H9 (cell line): ENCODE measurements around the gene PPAN. TPM values are rescaled to one million over a fixed set of nuclear protein-coding genes. Genes with fewer than 3 reads are reported as not detected.

Experiments
- DNase-seq: peaks from one replicate; pipeline ENCODE4 v3.0.0-alpha.2; 2017
- H2AFZ ChIP-seq: one replicate; pipeline ENCODE4 v1.6.1; 2013; ENCODE audit warnings: mild to moderate bottlenecking, low read length, control low read depth, moderate library complexity
- H2AK5ac ChIP-seq: 2 replicates; pipeline ENCODE4 v1.6.1; 2013; ENCODE audit warnings: low read length, control low read depth, mixed read lengths; ENCODE audit not compliant: insufficient read length
- H2BK120ac ChIP-seq: one replicate; pipeline ENCODE4 v1.6.1; 2013; ENCODE audit warnings: low read depth, mild to moderate bottlenecking, low read length, control low read depth, inconsistent platforms; ENCODE audit not compliant: poor library complexity, severe bottlenecking
- H2BK12ac ChIP-seq: 2 replicates; pipeline ENCODE4 v1.6.1; 2013; ENCODE audit warnings: low read length, control low read depth, mixed read lengths, low read depth; ENCODE audit not compliant: insufficient read length
- H2BK15ac ChIP-seq: 2 replicates; pipeline ENCODE4 v1.6.1; 2013; ENCODE audit warnings: low read depth, low read length, control low read depth
- H2BK20ac ChIP-seq: one replicate; pipeline ENCODE4 v1.6.1; 2013; ENCODE audit warnings: low read depth, mild to moderate bottlenecking, low read length, control low read depth, inconsistent platforms; ENCODE audit not compliant: poor library complexity, severe bottlenecking
- H2BK5ac ChIP-seq: 2 replicates; pipeline ENCODE4 v1.6.1; 2013; ENCODE audit warnings: low read length, control low read depth, mixed read lengths; ENCODE audit not compliant: insufficient read length
- H3K14ac ChIP-seq: 2 replicates; pipeline ENCODE4 v1.6.1; 2013; ENCODE audit warnings: low read length, control low read depth; ENCODE audit not compliant: insufficient read depth
- H3K18ac ChIP-seq: 2 replicates; pipeline ENCODE4 v1.6.1; 2013; ENCODE audit warnings: low read depth, mild to moderate bottlenecking, mixed read lengths, low read length, control low read depth; ENCODE audit not compliant: insufficient read length
- H3K23ac ChIP-seq: 2 replicates; pipeline ENCODE4 v1.6.1; 2013; ENCODE audit warnings: low read length, control low read depth, mixed read lengths, low read depth; ENCODE audit not compliant: insufficient read length
- H3K23me2 ChIP-seq: 2 replicates; pipeline ENCODE4 v1.6.1; 2013; ENCODE audit warnings: low read depth, mild to moderate bottlenecking, mixed read lengths, low read length, control low read depth; ENCODE audit not compliant: insufficient read length, poor library complexity, severe bottlenecking
- H3K27ac ChIP-seq: 2 replicates; pipeline ENCODE4 v1.5.1; 2013; ENCODE audit warnings: low read length, control low read depth, mixed read lengths, low read depth; ENCODE audit not compliant: insufficient read length
- H3K27me3 ChIP-seq: 2 replicates; pipeline ENCODE4 v1.6.1; 2013; ENCODE audit warnings: low read length, control low read depth, inconsistent platforms; ENCODE audit not compliant: insufficient read depth
- H3K4ac ChIP-seq: 2 replicates; pipeline ENCODE4 v1.6.1; 2013; ENCODE audit warnings: low read depth, mild to moderate bottlenecking, control low read depth, inconsistent platforms, low read length, moderate library complexity
- H3K4me1 ChIP-seq: 2 replicates; pipeline ENCODE4 v1.6.1; 2013; ENCODE audit warnings: low read length, control low read depth, inconsistent platforms; ENCODE audit not compliant: insufficient read depth
- H3K4me2 ChIP-seq: 2 replicates; pipeline ENCODE4 v1.6.1; 2013; ENCODE audit warnings: low read length, control low read depth, mixed read lengths; ENCODE audit not compliant: insufficient read length, insufficient read depth
- H3K56ac ChIP-seq: 2 replicates; pipeline ENCODE4 v1.6.1; 2013; ENCODE audit warnings: low read depth, mild to moderate bottlenecking, mixed read lengths, low read length, control low read depth; ENCODE audit not compliant: insufficient read length
- H3K79me1 ChIP-seq: 2 replicates; pipeline ENCODE4 v1.6.1; 2013; ENCODE audit warnings: low read depth, mild to moderate bottlenecking, moderate library complexity, low read length, control low read depth, inconsistent platforms; ENCODE audit not compliant: insufficient read depth, poor library complexity, severe bottlenecking
- H3K79me2 ChIP-seq: 2 replicates; pipeline ENCODE4 v1.6.1; 2013; ENCODE audit warnings: low read length, control low read depth, inconsistent platforms; ENCODE audit not compliant: insufficient read depth
- H3K9ac ChIP-seq: 2 replicates; pipeline ENCODE4 v1.6.1; 2013; ENCODE audit warnings: low read length, control low read depth, mixed read lengths; ENCODE audit not compliant: insufficient read length; ENCODE audit errors: extremely low read depth
- H3K9me3 ChIP-seq: one replicate; pipeline ENCODE4 v1.6.1; 2013; ENCODE audit warnings: low read depth, low read length, inconsistent platforms; ENCODE audit not compliant: control insufficient read depth
- H3T11ph ChIP-seq: one replicate; pipeline ENCODE4 v1.6.1; 2013; ENCODE audit warnings: mild to moderate bottlenecking, low read length, control low read depth, inconsistent platforms
- H4K20me1 ChIP-seq: one replicate; pipeline ENCODE4 v1.6.1; 2013; ENCODE audit not compliant: control insufficient read depth, insufficient read length, insufficient read depth
- H4K5ac ChIP-seq: 2 replicates; pipeline ENCODE4 v1.6.1; 2013; ENCODE audit warnings: low read depth, mild to moderate bottlenecking, mixed read lengths, low read length, control low read depth; ENCODE audit not compliant: insufficient read length
- H4K8ac ChIP-seq: replicated peaks from 2 replicates; pipeline ENCODE4 v1.6.1; 2013; ENCODE audit warnings: low read length, control low read depth, mixed read lengths, low read depth; ENCODE audit not compliant: insufficient read length
- H4K91ac ChIP-seq: 2 replicates; pipeline ENCODE4 v1.6.1; 2013; ENCODE audit warnings: low read depth, mild to moderate bottlenecking, moderate library complexity, mixed read lengths, low read length, control low read depth; ENCODE audit not compliant: insufficient read length
- H3K27ac Mint-ChIP-seq, 3 experiments: 2 replicates in 2 of 3; 3 replicates in 1 of 3; pipeline ENCODE4 v1.8.0; 2020 to 2021; ENCODE audit warnings: mixed read lengths in 3 of 3, mild to moderate bottlenecking in 1 of 3, moderate library complexity in 1 of 3
- H3K27me3 Mint-ChIP-seq: 2 replicates; pipeline ENCODE4 v1.8.0; 2021; ENCODE audit warnings: low read depth, mild to moderate bottlenecking, moderate library complexity, mixed read lengths
- H3K36me3 Mint-ChIP-seq, 3 experiments: 2 replicates in 2 of 3; 3 replicates in 1 of 3; pipeline ENCODE4 v1.8.0; 2020 to 2021; ENCODE audit warnings: low read depth in 3 of 3, mixed read lengths in 3 of 3; ENCODE audit not compliant: insufficient read depth in 1 of 3
- H3K4me1 Mint-ChIP-seq, 2 experiments: 2 replicates each; pipeline ENCODE4 v1.8.0; 2020; ENCODE audit warnings: mixed read lengths in 2 of 2
- H3K4me3 Mint-ChIP-seq, 2 experiments: 2 replicates in 1 of 2; 3 replicates in 1 of 2; pipeline ENCODE4 v1.8.0; 2020 to 2021; ENCODE audit warnings: mild to moderate bottlenecking in 2 of 2, mixed read lengths in 2 of 2, moderate library complexity in 1 of 2
- H3K9me3 Mint-ChIP-seq, 2 experiments: 2 replicates in 1 of 2; 3 replicates in 1 of 2; pipeline ENCODE4 v1.8.0; 2020; ENCODE audit warnings: mild to moderate bottlenecking in 2 of 2, mixed read lengths in 2 of 2, moderate library complexity in 1 of 2
- CTCF ChIP-seq: fragments of 200-600 bp; sonication (generic); conservative IDR thresholded peaks from 3 replicates; pipeline ENCODE4 v1.8.0; 2021; ENCODE audit warnings: antibody characterized with exemption, mild to moderate bottlenecking
- WGBS: extraction: QIAGEN DNeasy Blood & Tissue Kit; methylation state at CpG from one replicate; pipeline ENCODE4 v1.1.7; 2013; ENCODE audit warnings: missing lambda C conversion rate, low lambda C conversion rate, mixed read lengths; ENCODE audit not compliant: insufficient read length; ENCODE audit errors: extremely low coverage; 5-methylcytosine and 5-hydroxymethylcytosine counted together
- total RNA-seq: library from RNA; stranded (reverse); gene quantifications from 2 replicates; pipeline ENCODE4 v1.2.1, GENCODE V29; 2021

The PPAN gene
- total RNA-seq, 1 experiment from 2014 or later, result 157 TPM

GRCh38 chr19:10086591-10087192, 19.5 kb upstream of the PPAN start:
- Histone ChIP-seq H4K8ac (no peak overlapping the region), H3K18ac (no peak overlapping the region), H3K9me3 (no peaks in the 10 kb centered on the region), H3K4me1 (no peaks in the 10 kb centered on the region), H2BK15ac (no peak overlapping the region), H4K91ac (no peak overlapping the region), H3T11ph (no peak overlapping the region), H2BK5ac (no peak overlapping the region), H3K9ac (no peak overlapping the region), H2AK5ac (no peak overlapping the region), H3K27ac (no peak overlapping the region), H2BK12ac (no peak overlapping the region), H3K4me2 (peak overlapping the region; percentile 77), H3K79me2 (no peaks in the 10 kb centered on the region), H2BK120ac (no peak overlapping the region), H3K23me2 (peaks cover 10% of the 10 kb centered on the region), H3K27me3 (no peaks in the 10 kb centered on the region), H3K79me1 (no peaks in the 10 kb centered on the region), H3K56ac (no peak overlapping the region), H2AFZ (no peak overlapping the region), H4K5ac (no peak overlapping the region), H4K20me1 (no peaks in the 10 kb centered on the region), H3K14ac (no peak overlapping the region; the same call in 1 of the 2 replicates), H2BK20ac (no peak overlapping the region), H3K23ac (no peak overlapping the region), H3K4ac (no peak overlapping the region)
- TF ChIP-seq CTCF, result no peak
- Mint-ChIP-seq H3K4me3 (peak overlapping the region; percentile 75 to 90), H3K9me3 (peaks cover 0 to 2% of the 10 kb centered on the region in 2 experiments; a peak in 1 of 5 replicates), H3K36me3 (peaks cover 4 to 8% (median 8%) of the 10 kb centered on the region in 3 experiments; a peak in 6 of 7 replicates), H3K27me3 (peaks cover 14% of the 10 kb centered on the region), H3K4me1 (peaks cover 7 to 9% of the 10 kb centered on the region in 2 experiments; a peak in 2 of 4 replicates), H3K27ac (no peak overlapping the region)
- DNase-seq, result no peak
- WGBS, result no CpG with 5 or more reads among the region's 43 CpGs
